ENCODE data around the gene HDAC11.

- TF ChIP-seq POLR2A (IDR thresholded peaks at IDR 0.05) (no peak), CTCF (IDR thresholded peaks at IDR 0.05) (no peak)
Measured at GRCh38 chr3:13483988-13484695, 4.0 kb downstream of the HDAC11 start.
